Measurements from ENCODE around the gene SYT6. TPM values are rescaled to one million over a fixed set of nuclear protein-coding genes. Genes with fewer than 3 reads are reported as not detected.
"Not testable (repeated sequence)": the region's sequence is repeated elsewhere in the genome, so short reads cannot be mapped to it uniquely, and the experiment has no call there.

The SYT6 gene
- total and polyA plus RNA-seq, 4 experiments from 2014 or later, result not detected

DNA sequence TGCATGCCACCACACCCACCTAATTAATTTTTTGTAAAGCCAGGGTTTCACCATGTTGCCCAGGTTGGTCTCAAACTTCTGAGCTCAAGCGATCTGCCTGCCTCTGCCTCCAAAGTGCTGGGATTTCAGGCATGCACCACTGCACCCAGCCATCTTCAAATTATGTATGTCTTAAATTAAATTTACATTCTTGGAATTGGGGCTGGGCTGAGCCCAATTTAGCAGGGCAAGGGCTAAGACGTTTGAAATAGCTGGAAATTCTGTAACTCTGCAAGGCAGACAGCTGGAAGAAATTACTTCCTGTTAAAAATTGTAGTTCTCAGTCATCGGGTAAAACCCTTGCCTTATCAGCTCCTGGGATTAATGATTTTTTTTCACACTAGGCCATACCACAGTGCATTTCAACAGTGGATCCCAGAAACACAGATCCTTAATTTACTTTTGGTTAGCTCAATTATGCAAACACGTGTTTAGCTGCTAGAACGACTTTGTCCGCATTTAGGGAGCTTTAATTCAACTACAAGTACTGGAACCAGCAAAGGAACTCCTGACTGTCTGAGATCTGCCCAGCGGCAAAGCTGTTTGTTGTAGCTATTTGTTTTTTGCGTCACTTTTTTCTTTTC is 91.1 kb downstream of the SYT6 start:
- Histone ChIP-seq H3K9me3 (ENCODE audit: control insufficient read depth in 1 of 2, low read length in 2 of 2) (no peaks in the 10 kb centered on the region), H3K36me3 (ENCODE audit: insufficient read depth, low read length) (no peaks in the 10 kb centered on the region), H3K4me3 (ENCODE audit: low read length in 2 of 2) (no peak overlapping the region), H3K4me1 (ENCODE audit: insufficient read depth, low read length) (no peaks in the 10 kb centered on the region), H3K27ac (ENCODE audit: low read depth, low read length) (no peak overlapping the region), H3K27me3 (ENCODE audit: insufficient read depth, low read length) (no peaks in the 10 kb centered on the region)
- CTCF ChIA-PET (ENCODE audit: partially characterized antibody), result no interaction called here
- Mint-ChIP-seq H3K4me1 (no peaks in the 10 kb centered on the region), H3K27me3 (peaks cover 3 to 7% of the 10 kb centered on the region in 2 donors), H3K36me3 (no peaks in the 10 kb centered on the region), H3K9me3 (peaks cover 0 to 14% (median 2%) of the 10 kb centered on the region in 8 donors), H3K4me3 (no peak overlapping the region), H3K27ac (no peak overlapping the region)
- POLR2A ChIA-PET (ENCODE audit: partially characterized antibody), result no interaction called here
- DNase-seq, result no peak
- intact Hi-C loops (cut with micrococcal nuclease), result no loop called here

DNA sequence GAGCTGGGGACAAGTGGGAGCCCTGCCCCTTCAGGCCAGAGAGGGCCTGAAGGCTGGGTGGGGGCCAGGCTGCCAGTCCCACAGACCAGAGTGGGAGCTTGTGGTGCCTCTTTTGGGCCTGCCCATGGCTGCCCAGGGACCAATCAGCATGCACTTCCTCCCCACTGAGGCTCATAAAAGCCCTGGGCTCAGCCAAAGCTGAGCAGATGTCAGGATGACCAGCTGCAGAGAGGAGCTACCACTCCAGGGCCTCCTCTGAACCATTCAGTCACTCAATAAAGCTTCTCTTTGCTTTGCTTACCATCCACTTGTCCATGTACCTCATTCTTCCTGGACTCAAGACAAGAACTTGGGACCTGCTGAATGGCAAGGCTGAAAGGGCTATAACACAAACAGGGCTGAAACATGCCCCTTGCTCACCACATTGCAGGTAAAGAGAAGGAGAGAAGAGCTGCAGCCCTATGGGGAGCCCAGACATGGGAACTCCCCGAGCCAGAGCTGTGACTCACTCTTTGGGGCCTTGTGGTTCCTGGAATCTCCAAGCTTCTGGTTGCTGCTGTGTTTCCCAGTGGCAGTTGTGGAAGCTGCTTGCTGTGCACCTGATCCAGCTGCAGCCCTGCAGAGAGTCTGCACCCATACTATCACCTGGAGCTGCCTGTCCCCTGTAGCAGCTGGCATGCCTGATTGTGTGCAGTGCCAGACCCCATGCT is 92.4 kb downstream of the SYT6 start:
- ChIA-PET POLR2A (ENCODE audit: partially characterized antibody) (interaction anchor here (0.6 kb wide), 1 partner anchor 481 kb away, joined by 3 read pairs; no protein-coding TSS in a partner anchor), CTCF (ENCODE audit: partially characterized antibody) (no interaction called here)
- H3K27me3 ChIP-seq (ENCODE audit: insufficient read depth, low read length), result no peaks in the 10 kb centered on the region
- H3K36me3 ChIP-seq (ENCODE audit: insufficient read depth, low read length), result no peaks in the 10 kb centered on the region
- H3K4me1 ChIP-seq (ENCODE audit: insufficient read depth, low read length), result no peaks in the 10 kb centered on the region
- intact Hi-C loops (cut with micrococcal nuclease), result no loop called here
- peaks cover 0 to 20% (median 5%) of the 10 kb centered on the region in 8 donors for H3K9me3 Mint-ChIP-seq
- H3K4me3 ChIP-seq (ENCODE audit: low read length in 2 of 2), result no peak overlapping the region
- H3K27ac Mint-ChIP-seq, result no peak overlapping the region
- no peak overlapping the region for H3K4me3 Mint-ChIP-seq
- H3K27me3 Mint-ChIP-seq, result peaks cover 0 to 8% of the 10 kb centered on the region in 2 donors
- no peak for DNase-seq
- no peaks in the 10 kb centered on the region for H3K4me1 Mint-ChIP-seq
- no peak overlapping the region for H3K27ac ChIP-seq (ENCODE audit: low read depth, low read length)
- no peaks in the 10 kb centered on the region for H3K9me3 ChIP-seq (ENCODE audit: control insufficient read depth in 1 of 2, low read length in 2 of 2)
- peaks cover 0 to 1% of the 10 kb centered on the region in 2 donors for H3K36me3 Mint-ChIP-seq

DNA sequence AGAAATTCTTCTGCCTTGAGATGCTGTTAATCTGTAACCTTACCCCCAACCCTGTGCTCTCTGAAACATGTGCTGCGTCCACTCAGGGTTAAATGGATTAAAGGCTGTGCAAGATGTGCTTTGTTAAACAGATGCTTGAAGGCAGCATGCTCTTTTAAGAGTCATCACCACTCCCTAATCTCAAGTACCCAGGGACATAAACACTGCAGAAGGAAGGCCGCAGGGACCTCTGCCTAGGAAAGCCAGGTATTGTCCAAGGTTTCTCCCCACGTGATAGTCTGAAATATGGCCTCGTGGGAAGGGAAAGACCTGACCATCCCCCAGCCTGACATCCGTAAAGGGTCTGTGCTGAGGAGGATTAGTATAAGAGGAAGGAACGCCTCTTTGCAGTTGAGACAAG is 95.4 kb downstream of the SYT6 start:
- H3K27ac ChIP-seq (ENCODE audit: low read depth, low read length); H3K27me3 ChIP-seq (ENCODE audit: insufficient read depth, low read length); H3K4me1 Mint-ChIP-seq; H3K27ac Mint-ChIP-seq; CTCF ChIA-PET (ENCODE audit: partially characterized antibody); H3K4me3 ChIP-seq (ENCODE audit: low read length in 2 of 2); H3K27me3 Mint-ChIP-seq; H3K36me3 Mint-ChIP-seq; POLR2A ChIA-PET (ENCODE audit: partially characterized antibody); H3K4me3 Mint-ChIP-seq; H3K36me3 ChIP-seq (ENCODE audit: insufficient read depth, low read length); H3K4me1 ChIP-seq (ENCODE audit: insufficient read depth, low read length); intact Hi-C loops (cut with micrococcal nuclease); H3K9me3 ChIP-seq (ENCODE audit: control insufficient read depth in 1 of 2, low read length in 2 of 2); DNase-seq: not testable (repeated sequence)
- H3K9me3 Mint-ChIP-seq, result peaks cover 0 to 20% (median 5%) of the 10 kb centered on the region in 8 donors

DNA sequence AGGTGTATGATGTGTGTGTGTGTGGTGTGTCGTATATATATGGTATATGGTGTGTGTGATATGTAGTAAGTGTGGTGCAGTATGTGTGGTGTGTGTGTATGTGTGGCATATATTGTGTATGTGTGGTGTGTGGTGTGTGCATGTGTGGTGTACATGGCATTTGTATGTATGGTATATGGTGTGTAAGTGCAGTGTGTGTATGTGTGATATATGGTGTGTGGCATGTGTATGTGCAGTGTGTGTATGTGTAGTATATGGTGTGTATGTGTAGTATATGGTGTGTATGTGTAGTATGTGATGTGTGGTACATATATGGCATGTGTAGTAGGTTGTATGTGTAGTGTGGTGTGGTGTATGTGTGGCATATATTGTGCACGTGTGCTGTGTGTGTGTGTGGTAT is 99.5 kb downstream of the SYT6 start:
- Mint-ChIP-seq H3K4me1 (no peaks in the 10 kb centered on the region), H3K9me3 (peaks cover 0 to 14% (median 4%) of the 10 kb centered on the region in 8 donors), H3K27ac (no peak overlapping the region), H3K27me3 (peaks cover 1 to 3% of the 10 kb centered on the region in 2 donors), H3K4me3 (no peak overlapping the region), H3K36me3 (peaks cover 0 to 1% of the 10 kb centered on the region in 2 donors)
- Histone ChIP-seq H3K4me1 (ENCODE audit: insufficient read depth, low read length) (no peaks in the 10 kb centered on the region), H3K4me3 (ENCODE audit: low read length in 2 of 2) (no peak overlapping the region), H3K36me3 (ENCODE audit: insufficient read depth, low read length) (no peaks in the 10 kb centered on the region), H3K9me3 (ENCODE audit: control insufficient read depth in 1 of 2, low read length in 2 of 2) (no peaks in the 10 kb centered on the region), H3K27ac (ENCODE audit: low read depth, low read length) (no peak overlapping the region), H3K27me3 (ENCODE audit: insufficient read depth, low read length) (no peaks in the 10 kb centered on the region)
- DNase-seq, result no peak
- ChIA-PET CTCF (ENCODE audit: partially characterized antibody) (no interaction called here), POLR2A (ENCODE audit: partially characterized antibody) (no interaction called here)
- intact Hi-C loops (cut with micrococcal nuclease), result no loop called here

DNA sequence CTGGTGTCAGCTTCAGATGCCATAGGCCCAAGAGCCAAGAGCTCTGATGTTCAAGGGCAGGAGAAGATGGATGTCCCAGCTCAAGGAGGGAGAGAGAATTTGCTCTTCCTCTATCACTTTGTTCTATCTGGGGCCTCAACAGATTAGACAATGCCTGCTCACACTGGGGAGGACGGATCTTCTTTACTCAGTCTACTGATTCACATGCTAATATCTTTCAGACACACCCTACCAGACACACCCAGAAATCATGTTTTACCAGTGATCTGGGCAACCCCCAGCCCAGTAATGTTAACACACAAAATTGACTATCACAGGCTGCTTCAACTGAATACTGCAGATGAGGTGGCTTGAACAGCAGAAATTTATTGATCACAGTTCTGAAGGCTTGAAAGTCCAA is 105.4 kb downstream of the SYT6 start:
- Mint-ChIP-seq H3K4me3 (no peak overlapping the region), H3K27ac (no peak overlapping the region), H3K4me1 (no peaks in the 10 kb centered on the region), H3K36me3 (no peaks in the 10 kb centered on the region), H3K9me3 (peaks cover 0 to 5% (median 2%) of the 10 kb centered on the region in 8 donors), H3K27me3 (peaks cover 0 to 4% of the 10 kb centered on the region in 2 donors)
- Histone ChIP-seq H3K27me3 (ENCODE audit: insufficient read depth, low read length) (no peaks in the 10 kb centered on the region), H3K9me3 (ENCODE audit: control insufficient read depth in 1 of 2, low read length in 2 of 2) (no peaks in the 10 kb centered on the region), H3K4me3 (ENCODE audit: low read length in 2 of 2) (no peak overlapping the region), H3K27ac (ENCODE audit: low read depth, low read length) (no peak overlapping the region), H3K4me1 (ENCODE audit: insufficient read depth, low read length) (no peaks in the 10 kb centered on the region), H3K36me3 (ENCODE audit: insufficient read depth, low read length) (no peaks in the 10 kb centered on the region)
- DNase-seq, result no peak
- ChIA-PET POLR2A (ENCODE audit: partially characterized antibody) (no interaction called here), CTCF (ENCODE audit: partially characterized antibody) (no interaction called here)
- intact Hi-C loops (cut with micrococcal nuclease), result no loop called here

DNA sequence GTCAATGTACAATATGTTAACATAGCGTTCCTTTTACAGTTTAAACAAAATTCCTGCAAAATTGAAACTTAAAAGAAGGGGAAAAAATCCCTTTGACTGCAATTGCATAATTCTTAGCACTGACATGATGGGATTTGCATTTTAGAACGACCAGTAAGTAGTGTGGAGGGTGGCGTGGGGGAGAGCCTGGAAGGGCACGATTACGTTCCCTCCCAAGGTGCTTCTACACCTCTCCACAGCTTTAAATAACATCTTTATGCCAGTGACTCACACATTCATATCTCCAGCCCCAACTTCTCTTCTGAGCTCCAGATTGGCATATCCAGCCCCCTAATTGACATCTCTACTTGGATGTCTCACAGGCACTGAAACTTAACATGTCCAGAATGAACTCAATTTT is 110.1 kb downstream of the SYT6 start:
- no peak for DNase-seq
- H3K27me3 ChIP-seq (ENCODE audit: insufficient read depth, low read length), result no peaks in the 10 kb centered on the region
- H3K4me3 ChIP-seq (ENCODE audit: low read length in 2 of 2), result no peak overlapping the region
- no peak overlapping the region for H3K27ac Mint-ChIP-seq
- H3K9me3 Mint-ChIP-seq, result peaks cover 0 to 5% (median 1%) of the 10 kb centered on the region in 8 donors
- H3K4me3 Mint-ChIP-seq, result no peak overlapping the region
- intact Hi-C loops (cut with micrococcal nuclease), result no loop called here
- ChIA-PET POLR2A (ENCODE audit: partially characterized antibody) (no interaction called here), CTCF (ENCODE audit: partially characterized antibody) (no interaction called here)
- no peaks in the 10 kb centered on the region for H3K27me3 Mint-ChIP-seq
- no peaks in the 10 kb centered on the region for H3K4me1 Mint-ChIP-seq
- H3K9me3 ChIP-seq (ENCODE audit: control insufficient read depth in 1 of 2, low read length in 2 of 2), result no peaks in the 10 kb centered on the region
- no peaks in the 10 kb centered on the region for H3K36me3 ChIP-seq (ENCODE audit: insufficient read depth, low read length)
- no peak overlapping the region for H3K27ac ChIP-seq (ENCODE audit: low read depth, low read length)
- H3K4me1 ChIP-seq (ENCODE audit: insufficient read depth, low read length), result no peaks in the 10 kb centered on the region
- H3K36me3 Mint-ChIP-seq, result no peaks in the 10 kb centered on the region

DNA sequence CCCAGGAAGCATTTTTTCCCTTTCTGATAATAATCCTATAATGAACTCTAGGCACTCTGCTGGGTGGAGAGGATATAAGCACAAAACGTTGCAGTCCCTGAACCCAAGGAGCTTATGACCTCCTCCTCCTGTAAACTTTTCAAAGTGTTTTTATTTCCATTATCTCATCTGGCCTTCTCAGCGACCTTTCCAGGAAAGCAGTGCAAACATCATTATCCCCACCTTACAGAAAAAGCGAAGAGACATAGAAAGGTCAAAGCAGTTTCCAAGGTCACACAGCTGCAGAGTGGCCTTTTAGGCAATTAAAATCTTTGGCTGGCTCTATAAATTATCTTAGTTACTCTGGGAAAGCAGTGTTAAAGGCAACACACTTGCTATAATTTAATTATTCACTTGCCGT is 110.6 kb downstream of the SYT6 start:
- no peak overlapping the region for H3K27ac Mint-ChIP-seq

More for the DNA sequence above, 110.6 kb downstream of the SYT6 start:
- Histone ChIP-seq H3K4me1 (ENCODE audit: insufficient read depth, low read length) (no peaks in the 10 kb centered on the region), H3K9me3 (ENCODE audit: control insufficient read depth in 1 of 2, low read length in 2 of 2) (no peaks in the 10 kb centered on the region), H3K27ac (ENCODE audit: low read depth, low read length) (no peak overlapping the region), H3K36me3 (ENCODE audit: insufficient read depth, low read length) (no peaks in the 10 kb centered on the region), H3K27me3 (ENCODE audit: insufficient read depth, low read length) (no peaks in the 10 kb centered on the region), H3K4me3 (ENCODE audit: low read length in 2 of 2) (no peak overlapping the region)
- no peak for DNase-seq
- ChIA-PET POLR2A (ENCODE audit: partially characterized antibody) (no interaction called here), CTCF (ENCODE audit: partially characterized antibody) (no interaction called here)
- intact Hi-C loops (cut with micrococcal nuclease), result no loop called here
- no peaks in the 10 kb centered on the region for H3K4me1 Mint-ChIP-seq
- H3K9me3 Mint-ChIP-seq, result peaks cover 0 to 4% (median under 1%) of the 10 kb centered on the region in 8 donors
- H3K4me3 Mint-ChIP-seq, result no peak overlapping the region
- H3K27me3 Mint-ChIP-seq, result no peaks in the 10 kb centered on the region
- no peaks in the 10 kb centered on the region for H3K36me3 Mint-ChIP-seq

Data from CD4-positive, alpha-beta memory T cell (primary cell).